ENCODE data around the gene GBF1.
A peak's percentile ranks its signal among the peaks of the same experiment; 100 is the strongest.

The GBF1 gene

DNA sequence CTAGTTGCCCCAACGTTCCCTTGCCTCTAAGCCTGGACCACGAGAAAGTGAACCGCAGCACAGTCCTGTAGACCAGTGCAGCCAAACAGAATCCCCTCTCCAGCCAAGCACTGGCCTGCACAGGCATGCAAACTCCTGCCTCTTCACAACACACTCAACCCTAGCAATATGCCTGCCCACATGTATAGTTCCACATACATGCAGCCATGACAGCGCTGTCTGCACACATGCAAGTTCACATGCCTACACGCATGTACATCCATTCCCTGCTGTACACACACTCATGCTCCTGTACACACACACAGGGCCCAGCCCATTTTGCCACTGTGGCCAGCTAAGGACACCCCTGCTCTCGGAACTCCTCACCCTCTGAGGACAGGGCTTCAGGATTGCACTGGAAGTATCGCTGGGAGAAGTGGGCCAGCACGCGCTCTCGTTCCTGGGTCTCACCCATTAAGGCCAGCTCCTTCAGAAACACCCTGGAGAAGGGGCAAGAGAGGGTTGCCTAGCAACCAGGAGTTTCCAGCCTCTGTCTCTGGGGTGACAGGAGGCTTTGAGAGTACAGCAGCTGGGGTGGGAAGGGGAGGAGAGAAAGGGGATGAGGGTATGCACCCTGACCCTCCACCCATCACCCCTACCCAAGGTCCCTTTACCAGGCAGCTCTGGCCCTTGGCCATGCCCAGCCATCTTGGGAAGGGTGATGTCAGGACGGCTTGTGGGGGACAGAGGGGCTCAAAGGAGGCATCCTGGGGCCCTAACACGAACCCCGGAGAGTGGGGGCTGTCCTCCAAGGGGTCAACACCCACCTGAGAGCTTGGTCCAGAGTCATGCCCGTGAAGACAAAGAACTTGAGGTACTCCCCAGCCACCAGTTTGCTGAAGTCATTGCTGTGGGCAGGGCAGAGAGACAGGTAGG lies 166.3 kb downstream of the GBF1 start:
- peak overlapping the region; percentile 86 for H3K4me3 Mint-ChIP-seq
- peak overlapping the region; percentile 5 for H3K27ac Mint-ChIP-seq
- H3K27me3 Mint-ChIP-seq, result peaks cover 3% of the 10 kb centered on the region
- H3K9me3 Mint-ChIP-seq (ENCODE audit: low read depth), result no peaks in the 10 kb centered on the region
- H3K4me1 Mint-ChIP-seq (ENCODE audit: low read depth), result peaks cover 34% of the 10 kb centered on the region
- H3K36me3 Mint-ChIP-seq, result no peaks in the 10 kb centered on the region

DNA sequence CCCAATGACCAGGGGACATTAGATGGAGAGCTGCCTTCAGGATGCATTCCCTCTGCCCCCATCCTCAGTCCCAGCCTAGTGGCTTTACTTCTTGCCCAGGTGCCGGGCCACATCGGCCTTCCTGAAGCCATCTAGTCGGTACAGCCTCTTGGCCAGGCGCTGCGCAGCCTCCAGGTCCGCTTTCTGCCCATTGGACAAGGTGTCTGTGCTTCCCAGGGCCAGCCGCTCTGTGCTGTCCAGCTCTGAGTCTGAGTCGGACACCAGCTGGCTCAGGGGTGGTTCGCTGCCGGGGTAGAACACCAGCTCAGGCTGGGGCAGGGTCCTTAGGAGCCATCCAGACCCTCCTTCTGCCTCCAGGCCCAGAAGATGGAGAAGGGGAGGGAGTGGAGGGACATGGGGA lies 167.0 kb downstream of the GBF1 start:
- no peak overlapping the region for H3K27ac Mint-ChIP-seq

DNA sequence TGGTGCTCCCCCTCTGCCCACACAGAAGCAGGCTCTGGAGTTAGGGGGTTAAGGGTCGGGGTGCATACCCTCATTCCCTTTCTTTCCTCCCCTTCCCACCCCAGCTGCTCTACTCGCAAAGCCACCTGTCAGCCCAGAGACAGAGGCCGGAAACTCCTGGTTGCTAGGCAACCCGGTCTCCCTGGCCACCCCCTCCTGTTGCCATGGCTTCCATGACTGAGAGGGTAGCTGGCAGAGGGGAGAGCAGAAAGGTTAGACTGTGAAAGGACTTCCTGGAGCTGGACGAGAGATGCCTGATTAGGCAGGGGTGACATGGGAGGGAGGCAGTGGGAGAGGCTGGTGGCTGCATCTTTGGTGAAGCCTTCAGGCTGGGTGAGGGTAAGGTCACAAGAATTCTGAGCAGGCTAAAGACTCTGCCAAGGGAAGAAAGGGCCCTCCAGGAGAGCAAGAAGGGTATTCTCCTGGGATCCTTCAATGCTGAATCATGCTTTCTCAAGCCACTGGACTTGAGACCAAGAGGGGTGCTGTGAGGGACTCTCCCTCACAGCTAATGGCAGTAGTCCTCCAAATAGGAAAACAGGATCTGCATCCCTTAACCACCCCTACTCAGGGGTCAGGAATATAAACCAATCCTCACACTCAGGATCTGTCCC lies 167.8 kb downstream of the GBF1 start:
- H3K4me1 Mint-ChIP-seq (ENCODE audit: low read depth), result peaks cover 30% of the 10 kb centered on the region
- H3K36me3 Mint-ChIP-seq, result no peaks in the 10 kb centered on the region
- H3K4me3 Mint-ChIP-seq, result no peak overlapping the region
- H3K9me3 Mint-ChIP-seq (ENCODE audit: low read depth), result no peaks in the 10 kb centered on the region
- H3K27ac Mint-ChIP-seq, result peak overlapping the region; percentile 46
- H3K27me3 Mint-ChIP-seq, result peaks cover 13% of the 10 kb centered on the region

More for the DNA sequence above, 167.0 kb downstream of the GBF1 start:
- Mint-ChIP-seq H3K9me3 (ENCODE audit: low read depth) (no peaks in the 10 kb centered on the region), H3K27me3 (peaks cover 7% of the 10 kb centered on the region), H3K36me3 (no peaks in the 10 kb centered on the region), H3K4me3 (no peak overlapping the region), H3K4me1 (ENCODE audit: low read depth) (peaks cover 32% of the 10 kb centered on the region)

DNA sequence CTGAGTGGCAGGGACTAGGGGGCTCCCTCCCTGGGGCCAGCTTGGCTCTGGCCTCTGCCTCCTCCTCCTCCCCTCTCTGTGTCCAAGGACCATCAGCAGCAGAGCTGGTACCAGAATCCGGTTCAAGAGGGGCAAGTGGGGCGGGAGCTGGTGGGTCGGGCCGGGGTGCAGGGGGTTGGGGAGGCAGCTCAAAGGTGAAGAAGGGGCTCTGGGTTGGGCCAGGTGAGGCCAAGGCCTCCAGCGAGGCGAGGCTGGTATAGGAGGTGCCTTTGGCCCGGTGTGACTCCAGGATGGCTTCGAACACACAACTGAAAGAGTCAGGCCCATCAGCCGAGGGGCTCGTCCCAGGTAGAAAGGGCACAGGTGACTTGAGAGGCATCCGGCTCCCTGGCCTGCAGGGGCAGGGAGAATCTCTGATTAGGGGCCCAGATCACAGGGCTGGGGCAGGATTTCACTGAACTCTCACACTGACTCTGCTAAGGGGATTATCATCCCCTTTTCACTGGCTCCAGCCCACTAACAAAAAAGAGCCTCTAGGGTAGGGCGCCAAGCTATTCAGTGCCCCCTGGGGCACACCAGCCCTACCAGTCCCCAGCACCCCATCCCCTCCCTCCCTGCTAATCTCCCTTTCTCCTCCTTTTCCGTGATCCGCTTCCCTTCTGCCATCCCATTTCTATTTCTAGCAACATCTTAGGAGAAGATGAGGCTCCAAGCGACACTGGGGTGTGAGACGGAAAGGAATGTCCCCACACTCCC lies 168.7 kb downstream of the GBF1 start:
- Mint-ChIP-seq H3K4me1 (ENCODE audit: low read depth) (peaks cover 29% of the 10 kb centered on the region), H3K9me3 (ENCODE audit: low read depth) (no peaks in the 10 kb centered on the region), H3K27me3 (peaks cover 15% of the 10 kb centered on the region), H3K27ac (no peak overlapping the region), H3K4me3 (no peak overlapping the region), H3K36me3 (no peaks in the 10 kb centered on the region)

DNA sequence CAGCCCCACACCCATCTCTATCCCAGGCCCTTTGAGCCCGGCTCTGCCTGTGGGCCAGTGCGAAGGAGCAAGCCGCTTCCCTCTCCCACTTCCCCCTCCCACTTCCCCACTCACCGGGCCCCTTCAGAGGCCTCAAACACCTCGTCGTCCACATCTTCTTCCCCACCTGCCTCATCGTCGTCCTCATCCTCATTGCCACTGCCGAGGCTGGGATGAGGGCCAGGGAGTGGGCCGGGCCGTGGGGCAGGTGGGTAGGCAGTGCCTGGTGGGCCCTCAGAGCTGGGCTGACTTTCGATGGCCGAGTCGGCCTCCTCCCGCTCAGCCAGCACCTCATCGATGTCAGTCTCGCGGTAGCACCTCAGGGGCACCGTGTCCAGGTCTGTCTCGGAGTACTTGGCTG lies 169.4 kb downstream of the GBF1 start:
- H3K27ac Mint-ChIP-seq, result no peak overlapping the region
- no peaks in the 10 kb centered on the region for H3K36me3 Mint-ChIP-seq
- H3K27me3 Mint-ChIP-seq, result peaks cover 15% of the 10 kb centered on the region
- no peak overlapping the region for H3K4me3 Mint-ChIP-seq
- H3K4me1 Mint-ChIP-seq (ENCODE audit: low read depth), result peaks cover 31% of the 10 kb centered on the region
- H3K9me3 Mint-ChIP-seq (ENCODE audit: low read depth), result no peaks in the 10 kb centered on the region

DNA sequence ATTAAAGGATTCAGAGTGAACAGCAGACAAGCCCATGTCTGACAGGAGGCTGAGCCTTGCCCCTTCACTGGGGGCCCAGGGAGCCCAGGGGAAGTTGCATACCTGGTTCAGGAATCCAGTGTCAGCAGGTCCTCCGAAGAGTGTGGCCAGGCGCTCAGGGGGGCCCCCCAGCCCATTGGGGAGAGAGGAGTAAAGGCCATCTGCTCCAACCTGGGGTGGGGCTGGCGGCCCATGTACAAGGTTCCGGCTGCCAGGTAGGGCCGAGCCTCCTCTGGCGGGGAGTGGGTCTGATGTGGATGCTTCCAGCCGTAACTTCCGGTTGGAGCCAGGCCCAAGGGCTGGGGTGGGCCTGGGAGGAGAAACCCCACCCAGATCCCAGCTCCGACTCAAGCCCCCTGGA lies 171.0 kb downstream of the GBF1 start:
- Mint-ChIP-seq H3K4me1 (ENCODE audit: low read depth) (peaks cover 35% of the 10 kb centered on the region), H3K27ac (no peak overlapping the region), H3K27me3 (peaks cover 15% of the 10 kb centered on the region), H3K9me3 (ENCODE audit: low read depth) (no peaks in the 10 kb centered on the region), H3K4me3 (no peak overlapping the region), H3K36me3 (no peaks in the 10 kb centered on the region)

DNA sequence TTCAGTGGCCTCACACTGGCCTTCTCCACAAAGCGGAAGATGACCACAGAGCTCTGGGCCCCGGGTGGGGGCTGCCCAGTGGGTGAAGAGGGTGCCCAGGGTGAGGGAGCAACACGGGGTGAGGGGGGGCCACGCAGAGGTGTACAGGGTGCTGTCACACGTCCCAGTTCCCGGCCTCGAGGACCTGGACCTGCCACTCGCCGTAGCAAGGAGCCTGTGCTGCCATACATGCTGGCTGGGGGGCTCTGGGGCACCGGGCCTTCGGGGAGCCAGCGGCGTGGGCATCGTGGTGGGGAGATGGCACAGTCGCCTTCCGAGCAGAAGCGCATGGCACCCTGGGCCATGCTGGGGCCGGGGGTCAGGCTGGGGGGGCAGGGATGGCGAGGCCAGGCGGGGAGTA lies 171.4 kb downstream of the GBF1 start:
- H3K27ac Mint-ChIP-seq, result no peak overlapping the region
- no peaks in the 10 kb centered on the region for H3K9me3 Mint-ChIP-seq (ENCODE audit: low read depth)
- peaks cover 34% of the 10 kb centered on the region for H3K4me1 Mint-ChIP-seq (ENCODE audit: low read depth)
- no peak overlapping the region for H3K4me3 Mint-ChIP-seq
- peaks cover 15% of the 10 kb centered on the region for H3K27me3 Mint-ChIP-seq
- no peaks in the 10 kb centered on the region for H3K36me3 Mint-ChIP-seq

DNA sequence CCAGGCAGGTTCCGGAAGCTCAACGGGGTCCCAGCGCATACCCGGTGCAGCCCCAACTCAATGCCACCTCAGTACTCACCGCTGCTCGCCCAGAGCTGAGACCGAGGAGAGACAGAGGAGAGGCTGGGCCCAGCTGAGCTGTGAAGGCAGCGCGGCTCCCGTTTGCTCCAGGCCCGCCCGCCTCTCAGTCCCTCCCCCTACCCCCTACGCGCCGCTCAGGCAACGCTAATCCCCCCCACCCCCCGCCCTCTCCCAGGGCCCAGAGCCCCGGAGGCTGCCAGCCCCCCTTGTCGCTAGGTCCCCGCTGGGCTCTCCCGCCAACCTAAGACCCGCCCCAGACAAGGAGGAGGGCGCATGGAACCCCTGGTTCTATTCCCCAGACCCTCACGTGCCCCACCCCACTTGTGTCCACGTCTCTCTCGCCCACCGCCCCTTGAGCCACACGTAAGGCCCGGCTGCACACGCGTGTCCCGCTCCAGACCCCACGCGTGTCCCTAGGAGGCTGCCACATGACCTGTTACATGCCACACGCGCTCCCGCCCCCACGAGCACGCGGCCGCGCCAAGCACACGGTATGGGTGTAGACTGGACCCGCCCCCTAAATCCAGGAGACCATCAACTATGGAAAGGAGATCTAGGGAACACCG lies 173.4 kb downstream of the GBF1 start, which contains the start of gene PSD:
TSS of gene PSD (minus strand) at position 164 of the 647 bp plus-strand sequence. CDS start 1,747 bp downstream, outside the sequence.
- peaks cover 35% of the 10 kb centered on the region for H3K4me1 Mint-ChIP-seq (ENCODE audit: low read depth)
- no peaks in the 10 kb centered on the region for H3K9me3 Mint-ChIP-seq (ENCODE audit: low read depth)
- H3K27me3 Mint-ChIP-seq, result peaks cover 15% of the 10 kb centered on the region
- no peak within 1 kb of the TSS for H3K27ac Mint-ChIP-seq
- no peaks in the 10 kb centered on the region for H3K36me3 Mint-ChIP-seq
- peak within 1 kb of the TSS; percentile 97 for H3K4me3 Mint-ChIP-seq

DNA sequence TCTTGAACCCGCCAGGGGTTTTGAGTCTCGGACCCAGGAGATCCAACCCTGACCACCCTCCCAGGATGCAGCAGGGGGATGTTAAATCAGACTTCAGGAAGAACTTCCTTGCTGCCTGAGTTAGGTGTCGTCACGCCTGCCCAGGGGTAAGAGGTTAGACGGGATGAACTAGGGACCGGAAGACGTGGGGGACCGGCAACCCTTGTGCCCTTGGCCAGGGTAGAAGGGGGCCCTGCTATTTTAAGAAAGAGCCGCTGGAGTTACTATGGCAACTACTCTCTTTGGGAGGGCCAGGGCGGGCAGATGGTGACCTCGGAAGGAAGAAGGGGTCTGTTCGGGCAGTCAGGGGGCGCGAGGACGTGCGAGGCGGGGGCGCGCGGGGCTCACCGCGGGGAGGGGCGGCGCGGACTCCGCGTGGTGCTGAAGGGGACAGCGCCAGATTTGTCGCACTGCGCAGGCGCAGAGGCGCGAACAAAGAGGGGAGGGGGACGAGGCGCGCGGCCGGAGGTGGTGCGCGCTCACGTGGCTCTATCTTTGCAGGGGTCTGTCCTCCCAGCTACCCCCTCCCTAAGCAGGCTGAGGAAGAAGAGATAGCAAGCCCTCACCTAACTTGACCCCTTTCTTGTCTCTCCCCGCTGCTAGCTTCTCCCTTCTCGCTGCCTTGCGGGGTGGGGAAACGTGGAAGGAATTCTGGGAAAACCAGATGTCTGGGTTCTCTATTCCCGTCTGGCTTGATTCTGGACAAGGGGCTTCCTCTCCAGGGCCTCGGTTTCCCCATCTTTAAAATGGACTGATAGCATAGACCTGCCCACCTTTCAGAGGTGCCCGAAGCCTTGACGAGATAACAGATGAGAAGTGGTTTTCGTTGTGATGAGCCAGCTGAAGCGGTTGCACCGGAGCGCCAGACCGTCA lies 174.2 kb downstream of the GBF1 start:
- peaks cover 35% of the 10 kb centered on the region for H3K4me1 Mint-ChIP-seq (ENCODE audit: low read depth)
- no peak overlapping the region for H3K27ac Mint-ChIP-seq
- peak overlapping the region; percentile 97 for H3K4me3 Mint-ChIP-seq
- H3K27me3 Mint-ChIP-seq, result peaks cover 15% of the 10 kb centered on the region
- no peaks in the 10 kb centered on the region for H3K36me3 Mint-ChIP-seq
- no peaks in the 10 kb centered on the region for H3K9me3 Mint-ChIP-seq (ENCODE audit: low read depth)

DNA sequence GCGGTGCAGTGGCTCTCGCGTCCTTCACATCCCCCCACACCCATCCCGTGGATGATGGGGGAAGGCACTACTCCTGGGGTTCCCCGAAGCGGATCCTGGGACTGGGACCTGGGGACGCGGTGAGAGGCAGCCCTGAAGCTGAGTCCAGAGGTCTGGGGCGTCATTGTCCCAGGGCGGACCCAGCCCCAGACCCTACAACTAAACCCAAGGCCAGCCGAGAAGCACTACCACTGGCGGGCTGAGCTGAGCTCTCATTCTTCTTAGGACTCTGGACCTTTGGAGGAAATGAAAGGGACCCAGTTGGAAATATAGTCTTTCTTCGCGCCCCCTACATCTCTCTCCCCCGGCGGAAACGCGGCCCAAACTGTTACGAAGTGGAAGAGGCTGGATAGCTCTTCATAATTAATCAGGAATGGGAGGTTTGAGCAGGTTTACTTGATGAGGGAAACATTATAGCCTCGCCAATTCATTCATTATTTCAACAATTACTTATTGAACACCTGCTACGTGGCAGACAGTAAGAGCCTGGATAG lies 174.9 kb downstream of the GBF1 start:
- Mint-ChIP-seq H3K9me3 (ENCODE audit: low read depth) (no peaks in the 10 kb centered on the region), H3K27me3 (peaks cover 15% of the 10 kb centered on the region), H3K4me1 (ENCODE audit: low read depth) (peaks cover 35% of the 10 kb centered on the region)

DNA sequence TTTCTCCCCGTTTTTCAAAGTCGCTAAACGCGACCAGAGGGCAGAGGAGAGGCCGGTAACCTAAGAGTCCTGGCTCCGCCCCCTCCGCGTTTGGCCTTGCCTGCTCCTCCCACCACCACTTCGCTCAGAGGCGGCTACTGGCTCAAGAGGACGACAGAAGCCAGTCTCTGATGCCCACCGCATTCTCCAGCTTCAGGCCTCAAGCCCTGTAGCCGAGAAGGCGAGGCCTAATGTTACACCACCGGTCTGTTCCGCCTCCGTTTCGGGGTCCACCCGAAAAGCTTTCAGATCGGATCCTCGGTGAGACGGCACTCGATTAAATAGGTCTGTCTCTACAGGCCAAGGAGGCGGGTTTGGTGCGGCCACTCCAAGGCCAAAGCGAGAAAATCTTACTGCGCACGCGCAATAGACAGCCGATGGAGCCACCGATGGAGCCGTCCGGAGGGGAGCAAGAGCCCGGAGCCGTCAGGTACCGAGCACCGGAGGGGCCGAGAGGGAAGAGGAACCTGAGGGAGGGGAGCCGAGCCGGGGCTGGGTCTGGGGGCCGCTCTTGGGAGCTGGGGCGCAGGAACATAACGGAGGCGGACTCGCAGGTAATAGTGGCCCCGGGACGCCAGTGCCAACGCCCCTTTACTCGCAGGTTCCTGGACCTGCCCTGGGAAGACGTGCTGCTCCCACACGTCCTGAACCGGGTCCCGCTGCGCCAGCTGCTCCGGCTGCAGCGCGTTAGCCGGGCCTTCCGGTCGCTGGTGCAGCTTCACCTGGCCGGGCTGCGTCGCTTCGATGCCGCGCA lies 175.6 kb downstream of the GBF1 start, which contains the start of gene FBXL15:
TSS of gene FBXL15 (plus strand) at position 123 of the 793 bp plus-strand sequence. CDS start at position 417, 294 bp downstream.
- peaks cover 35% of the 10 kb centered on the region for H3K4me1 Mint-ChIP-seq (ENCODE audit: low read depth)

More for the DNA sequence above, 174.9 kb downstream of the GBF1 start:
- H3K36me3 Mint-ChIP-seq, result no peaks in the 10 kb centered on the region
- H3K4me3 Mint-ChIP-seq, result peak overlapping the region; percentile 97
- peak overlapping the region; percentile 94 for H3K27ac Mint-ChIP-seq

DNA sequence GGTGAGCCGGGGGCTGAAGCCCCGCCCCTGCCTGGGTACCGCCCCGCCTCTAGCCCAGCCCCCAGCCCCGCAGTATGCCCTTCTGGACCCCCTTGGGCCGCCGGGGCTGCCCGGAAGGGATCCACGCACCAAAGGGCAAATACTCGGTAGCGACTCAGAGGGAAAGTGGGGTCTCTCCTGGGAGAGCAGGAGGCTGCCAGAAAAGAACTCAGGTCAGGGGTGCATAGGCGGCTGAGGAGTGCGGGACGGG lies 176.1 kb downstream of the GBF1 start:
- Mint-ChIP-seq H3K4me3 (peak overlapping the region; percentile 97), H3K27ac (no peak overlapping the region), H3K27me3 (peaks cover 12% of the 10 kb centered on the region), H3K9me3 (ENCODE audit: low read depth) (no peaks in the 10 kb centered on the region), H3K36me3 (no peaks in the 10 kb centered on the region), H3K4me1 (ENCODE audit: low read depth) (peaks cover 37% of the 10 kb centered on the region)

More for the DNA sequence above, 175.6 kb downstream of the GBF1 start, which contains the start of gene FBXL15:
- Mint-ChIP-seq H3K27me3 (peaks cover 14% of the 10 kb centered on the region), H3K27ac (peak within 1 kb of the TSS; percentile 94), H3K9me3 (ENCODE audit: low read depth) (no peaks in the 10 kb centered on the region), H3K4me3 (peak within 1 kb of the TSS; percentile 97), H3K36me3 (no peaks in the 10 kb centered on the region)

Measured in activated naive CD8-positive, alpha-beta T cell (primary cell).